Activated naive CD4-positive, alpha-beta T cell treated with anti-CD3 and anti-CD28 coated beads for 36 hours (primary cell): ENCODE measurements around the gene PTPRN2. TPM values are rescaled to one million over a fixed set of nuclear protein-coding genes. Genes with fewer than 3 reads are reported as not detected.
"Not testable (repeated sequence)": the region's sequence is repeated elsewhere in the genome, so short reads cannot be mapped to it uniquely, and the experiment has no call there.

Experiments used
- CTCF ChIA-PET: fragments of 350-600 bp; sonication (Branson Sonifier 250); formaldehyde crosslinking; loops from one replicate; lab custom pipeline; 2021; ENCODE audit warnings: antibody characterized with exemption; lab: Charles Lee
- DNase-seq: peaks from one replicate; pipeline ENCODE4 v3.0.0-alpha.2; 2020
- H3K27ac Mint-ChIP-seq: one replicate; pipeline ENCODE4 v1.8.0; 2021; ENCODE audit warnings: mild to moderate bottlenecking, mixed read lengths
- H3K27me3 Mint-ChIP-seq: one replicate; pipeline ENCODE4 v1.8.0; 2021; ENCODE audit warnings: low read depth, mixed read lengths
- H3K36me3 Mint-ChIP-seq: one replicate; pipeline ENCODE4 v1.8.0; 2021; ENCODE audit warnings: low read depth, mixed read lengths
- H3K4me1 Mint-ChIP-seq: one replicate; pipeline ENCODE4 v1.8.0; 2021; ENCODE audit warnings: low read depth, mixed read lengths
- H3K4me3 Mint-ChIP-seq: one replicate; pipeline ENCODE4 v1.8.0; 2021; ENCODE audit warnings: mild to moderate bottlenecking, moderate library complexity, mixed read lengths
- H3K9me3 Mint-ChIP-seq: one replicate; pipeline ENCODE4 v1.8.0; 2021; ENCODE audit warnings: mixed read lengths
- intact Hi-C: fragments of 100-400 bp; cut with micrococcal nuclease; formaldehyde crosslinking; loops from one replicate; pipeline ENCODE4 v1.15.1; 2023
- total RNA-seq, 2 experiments: library from RNA; stranded (reverse); gene quantifications; one replicate each; pipeline ENCODE4 v1.2.3, GENCODE V29; 2021

The PTPRN2 gene
- total RNA-seq, 2 experiments from 2014 or later: 0.54 to 0.62 TPM

DNA sequence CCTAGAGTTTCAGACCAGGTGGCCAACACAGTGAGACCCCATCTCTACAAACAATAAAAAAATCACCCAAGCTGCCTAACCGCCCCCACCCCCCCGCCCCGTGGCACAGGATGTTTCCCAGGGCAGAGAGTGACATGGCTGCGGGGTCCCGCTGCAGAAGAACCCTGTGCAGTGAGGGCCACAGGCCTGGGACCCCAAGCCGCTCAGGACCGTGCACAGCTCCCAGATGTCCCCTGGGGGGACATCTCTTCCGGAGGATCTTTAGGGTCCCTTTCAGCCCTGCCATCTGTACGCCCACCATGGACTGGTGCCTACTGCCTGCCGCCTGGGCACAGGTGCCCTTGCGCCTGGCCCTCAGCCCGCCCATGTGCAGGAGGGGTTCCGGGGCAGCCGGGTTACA, 877.2 kb downstream of the PTPRN2 start:
- Mint-ChIP-seq H3K36me3 (no peaks in the 10 kb centered on the region), H3K4me1 (no peaks in the 10 kb centered on the region)
- no peak for DNase-seq

DNA sequence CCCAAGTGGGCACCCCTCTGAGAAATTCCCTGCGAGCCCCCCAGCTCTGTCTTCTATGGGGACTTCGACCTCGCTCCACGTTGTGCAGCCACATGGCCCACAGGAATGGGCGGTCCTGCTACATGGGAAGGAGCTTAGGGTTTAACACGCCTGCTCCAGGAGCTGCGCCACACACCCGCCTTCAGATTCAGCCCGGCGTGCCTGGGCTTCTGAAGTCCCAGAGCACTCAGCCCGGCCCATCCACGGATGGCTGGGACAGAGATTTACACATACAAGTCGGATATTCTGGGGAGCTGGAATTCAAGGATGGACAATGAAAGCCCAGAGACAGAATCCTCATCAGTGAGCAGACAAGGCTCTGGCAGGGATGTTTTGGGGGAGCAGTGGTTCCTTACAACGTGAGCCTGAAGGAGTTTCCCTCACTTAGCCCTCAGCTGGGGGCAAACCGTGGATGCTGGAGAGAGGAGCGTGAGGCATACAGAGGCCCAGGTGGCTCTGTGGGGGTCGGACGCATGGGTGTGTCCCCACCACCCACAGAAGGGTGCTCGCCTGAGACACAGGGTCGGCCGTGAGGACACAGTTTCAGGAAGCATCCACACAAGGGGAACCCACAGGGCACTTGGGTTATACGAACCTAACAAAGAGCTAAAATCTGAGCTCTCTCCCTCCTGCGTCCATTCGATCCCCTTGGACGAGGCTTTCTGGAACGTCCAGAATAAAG, 877.9 kb downstream of the PTPRN2 start:
- Mint-ChIP-seq H3K27ac (no peak overlapping the region), H3K9me3 (no peaks in the 10 kb centered on the region), H3K4me1 (no peaks in the 10 kb centered on the region), H3K27me3 (peaks cover 14% of the 10 kb centered on the region), H3K36me3 (no peaks in the 10 kb centered on the region), H3K4me3 (no peak overlapping the region)
- intact Hi-C loops: no loop called here
- no peak for DNase-seq
- CTCF ChIA-PET: no interaction called here

More for the DNA sequence above, 877.2 kb downstream of the PTPRN2 start:
- CTCF ChIA-PET: no interaction called here
- H3K4me3 Mint-ChIP-seq: no peak overlapping the region
- H3K27me3 Mint-ChIP-seq: peaks cover 11% of the 10 kb centered on the region
- no peak overlapping the region for H3K27ac Mint-ChIP-seq
- intact Hi-C loops: no loop called here
- H3K9me3 Mint-ChIP-seq: no peaks in the 10 kb centered on the region

DNA sequence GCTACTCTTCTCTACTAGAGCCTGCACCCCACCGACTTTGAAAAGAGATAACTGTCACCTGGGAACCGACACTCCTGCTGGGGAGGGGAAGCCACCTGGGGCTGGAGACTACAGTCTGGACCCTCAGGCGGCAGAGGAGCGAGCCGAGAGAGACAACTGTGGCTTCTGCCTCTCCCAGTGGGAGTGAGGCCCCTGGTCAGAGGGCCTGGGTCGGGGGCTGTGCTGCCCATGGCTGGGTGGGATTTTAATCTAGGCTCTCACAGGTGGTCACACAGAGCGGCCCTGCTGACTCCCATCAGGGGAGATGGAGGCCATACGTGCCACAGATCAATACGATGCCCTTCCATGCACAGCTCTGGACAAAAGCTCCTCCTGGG, 878.7 kb downstream of the PTPRN2 start:
- Mint-ChIP-seq H3K9me3 (no peaks in the 10 kb centered on the region), H3K4me3 (no peak overlapping the region), H3K27me3 (peaks cover 18% of the 10 kb centered on the region), H3K36me3 (no peaks in the 10 kb centered on the region), H3K27ac (no peak overlapping the region), H3K4me1 (no peaks in the 10 kb centered on the region)
- no peak for DNase-seq
- intact Hi-C loops: no loop called here
- CTCF ChIA-PET: no interaction called here

DNA sequence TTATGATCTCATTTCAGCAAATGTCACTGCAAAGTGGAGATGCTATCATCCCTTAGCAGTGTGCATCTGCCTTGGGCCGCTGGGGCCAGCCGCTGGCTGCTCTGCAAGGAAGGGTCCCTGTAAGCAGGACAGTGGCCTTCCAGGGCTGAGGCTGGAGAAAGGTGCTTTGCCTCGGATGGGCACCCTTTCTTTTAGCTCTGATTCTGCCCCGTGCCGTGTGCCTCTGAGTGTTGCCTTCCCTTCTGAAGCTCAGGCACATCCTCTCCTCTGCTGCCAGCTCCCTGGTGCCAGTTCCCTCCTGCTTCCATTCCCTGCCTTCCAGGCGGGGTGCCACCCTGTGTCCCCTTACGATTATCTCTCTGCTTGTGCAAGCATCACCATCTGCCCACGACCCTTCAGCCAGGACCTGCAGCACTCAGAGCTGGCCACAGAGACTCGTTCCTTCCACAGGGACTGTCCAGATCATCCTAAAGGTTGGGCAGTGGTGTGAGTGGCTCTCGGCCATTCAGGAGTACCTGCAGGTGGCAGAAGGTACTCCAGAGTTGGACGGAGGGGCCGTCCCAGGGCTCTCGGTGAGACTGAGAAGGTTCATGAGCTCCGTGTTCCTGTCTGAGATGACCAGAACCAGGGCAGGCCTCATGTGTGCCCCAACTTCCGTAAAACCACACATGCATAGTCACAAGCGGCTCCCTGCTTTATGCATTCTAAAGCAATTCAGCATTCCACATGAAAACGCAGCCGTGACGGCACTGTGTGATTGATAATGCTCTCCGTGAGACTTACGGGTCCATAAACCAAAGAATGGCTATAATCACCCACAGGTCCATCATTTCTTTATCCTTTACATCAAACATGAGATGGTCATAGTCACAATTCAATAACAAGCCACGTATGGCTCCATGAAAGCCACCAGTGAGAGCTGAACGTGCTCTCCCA, 879.4 kb downstream of the PTPRN2 start:
- H3K9me3 Mint-ChIP-seq: no peaks in the 10 kb centered on the region
- H3K36me3 Mint-ChIP-seq: no peaks in the 10 kb centered on the region
- CTCF ChIA-PET: no interaction called here
- no peaks in the 10 kb centered on the region for H3K4me1 Mint-ChIP-seq
- intact Hi-C loops: no loop called here
- H3K27ac Mint-ChIP-seq: no peak overlapping the region
- DNase-seq: no peak
- no peak overlapping the region for H3K4me3 Mint-ChIP-seq
- peaks cover 21% of the 10 kb centered on the region for H3K27me3 Mint-ChIP-seq

DNA sequence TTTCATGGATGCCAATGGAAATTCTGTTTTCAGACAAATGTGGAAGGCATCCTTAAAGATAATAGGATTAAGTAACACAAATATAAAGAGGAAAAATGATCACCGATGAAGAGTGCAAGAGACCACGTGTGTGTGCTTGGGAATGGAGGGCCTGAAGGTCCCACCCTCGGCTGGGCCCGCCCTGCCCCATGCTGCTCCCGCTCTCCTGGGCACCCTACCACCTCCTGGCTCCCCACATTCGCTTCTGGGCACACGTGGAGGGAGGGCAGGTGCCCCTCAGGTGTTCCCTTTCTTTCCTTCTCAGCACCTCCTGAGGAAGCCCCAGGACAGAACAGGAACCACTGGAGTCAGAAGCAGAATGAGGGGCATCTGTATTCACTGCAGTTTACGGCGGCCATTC, 883.3 kb downstream of the PTPRN2 start:
- no peaks in the 10 kb centered on the region for H3K36me3 Mint-ChIP-seq
- CTCF ChIA-PET: no interaction called here
- no peaks in the 10 kb centered on the region for H3K4me1 Mint-ChIP-seq
- no peaks in the 10 kb centered on the region for H3K9me3 Mint-ChIP-seq
- no peak overlapping the region for H3K27ac Mint-ChIP-seq
- H3K27me3 Mint-ChIP-seq: peaks cover 41% of the 10 kb centered on the region
- intact Hi-C loops: no loop called here
- no peak overlapping the region for H3K4me3 Mint-ChIP-seq
- no peak for DNase-seq

DNA sequence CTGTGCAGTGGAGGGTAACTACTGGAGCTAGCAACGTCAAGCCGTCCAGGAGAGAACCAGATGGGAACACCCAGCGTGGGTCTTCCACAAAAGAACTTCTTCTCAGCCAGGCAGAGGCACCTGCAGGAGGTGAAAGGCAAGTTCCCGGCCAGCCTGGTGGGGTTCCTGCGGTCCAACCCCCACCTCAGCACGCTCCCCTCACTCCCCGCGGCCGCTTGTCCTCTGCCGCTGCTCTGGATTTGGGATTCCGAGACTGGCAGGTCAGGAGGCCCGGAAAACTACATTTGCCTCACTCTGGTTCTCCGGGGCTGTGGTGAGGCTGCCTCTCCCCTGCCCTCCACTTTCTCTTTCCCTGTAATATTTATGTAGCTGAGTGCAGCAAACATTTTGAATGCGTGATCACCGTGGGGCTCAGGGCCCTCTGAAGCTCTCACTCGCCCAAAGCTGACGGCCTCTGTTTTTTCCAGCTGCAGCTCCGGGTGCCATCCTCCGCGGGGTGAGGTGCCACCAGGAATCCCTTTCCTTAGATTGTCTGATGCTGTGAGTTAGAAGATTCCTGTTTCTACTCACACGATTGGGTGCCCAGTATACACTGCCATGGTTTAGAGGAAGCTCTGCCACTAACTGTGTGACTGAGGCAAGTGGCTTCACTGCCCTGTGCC, 884.0 kb downstream of the PTPRN2 start:
- no peak overlapping the region for H3K4me3 Mint-ChIP-seq
- intact Hi-C loops: no loop called here
- peaks cover 40% of the 10 kb centered on the region for H3K27me3 Mint-ChIP-seq
- no peaks in the 10 kb centered on the region for H3K4me1 Mint-ChIP-seq
- CTCF ChIA-PET: interaction anchor here (0.6 kb wide), 1 partner anchor 383 kb away, joined by 5 read pairs; no protein-coding TSS in a partner anchor
- no peaks in the 10 kb centered on the region for H3K9me3 Mint-ChIP-seq
- no peaks in the 10 kb centered on the region for H3K36me3 Mint-ChIP-seq
- no peak for DNase-seq
- no peak overlapping the region for H3K27ac Mint-ChIP-seq

DNA sequence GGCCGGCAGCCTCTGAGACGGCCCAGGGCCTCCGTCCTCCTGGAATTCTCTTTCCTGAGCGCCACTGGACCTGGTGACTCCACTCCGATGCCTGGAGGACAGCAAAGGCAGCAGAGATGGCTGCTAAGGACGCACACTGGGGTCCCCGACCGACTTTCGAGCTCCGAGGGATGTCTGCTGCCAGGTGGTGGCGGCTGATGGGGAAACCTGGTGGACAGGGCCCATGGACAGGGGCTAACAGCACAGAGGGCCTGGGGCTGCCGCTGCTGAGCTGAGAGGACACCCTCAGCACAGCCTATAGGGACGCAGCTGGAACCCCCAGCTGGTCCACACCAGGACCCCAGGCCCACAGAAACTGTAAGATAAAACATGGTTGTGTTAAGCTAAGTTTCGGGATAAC, 884.5 kb downstream of the PTPRN2 start:
- intact Hi-C loops: no loop called here
- no peaks in the 10 kb centered on the region for H3K9me3 Mint-ChIP-seq
- no peaks in the 10 kb centered on the region for H3K36me3 Mint-ChIP-seq
- CTCF ChIA-PET: interaction anchor here (0.6 kb wide), 1 partner anchor 382 kb away, joined by 5 read pairs; no protein-coding TSS in a partner anchor
- no peak overlapping the region for H3K4me3 Mint-ChIP-seq
- H3K4me1 Mint-ChIP-seq: no peaks in the 10 kb centered on the region
- H3K27me3 Mint-ChIP-seq: peaks cover 39% of the 10 kb centered on the region
- H3K27ac Mint-ChIP-seq: no peak overlapping the region
- DNase-seq: no peak

DNA sequence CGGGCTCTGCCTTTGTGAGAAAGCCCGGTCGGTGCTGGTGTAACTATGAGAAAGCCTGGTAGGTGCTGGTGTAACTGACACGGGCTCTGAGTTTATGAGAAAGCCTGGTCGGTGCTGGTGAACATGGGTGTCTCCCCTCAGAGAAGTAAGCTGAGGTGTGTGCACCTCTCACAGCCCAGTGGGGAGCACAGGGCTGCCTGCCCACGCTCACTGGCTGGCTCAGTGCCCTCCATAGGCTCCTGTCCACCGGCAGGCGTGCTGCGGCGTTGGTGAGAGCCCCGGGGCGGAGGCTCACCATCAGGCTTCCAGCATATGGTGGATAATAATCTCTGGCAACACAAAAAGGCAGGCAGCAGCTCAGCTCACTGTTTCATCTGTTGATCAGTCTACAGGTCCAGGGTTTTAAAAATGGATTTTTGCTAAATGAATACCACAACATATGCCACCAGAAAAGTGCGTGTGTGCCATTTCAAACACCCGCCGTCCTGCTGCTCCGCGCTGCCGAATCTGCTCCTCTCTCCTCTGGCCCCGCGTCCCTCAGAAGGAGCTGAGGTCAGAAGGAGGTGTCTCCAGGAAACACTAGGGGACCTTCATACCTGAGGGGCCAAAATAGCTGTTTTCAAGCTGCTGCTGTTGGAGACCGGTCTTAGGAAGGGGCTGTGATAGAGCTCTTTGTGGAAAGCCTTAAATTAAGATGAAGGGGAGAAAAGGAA, 885.2 kb downstream of the PTPRN2 start:
- no peak overlapping the region for H3K27ac Mint-ChIP-seq
- peaks cover 41% of the 10 kb centered on the region for H3K27me3 Mint-ChIP-seq
- no peaks in the 10 kb centered on the region for H3K36me3 Mint-ChIP-seq
- DNase-seq: no peak
- no peaks in the 10 kb centered on the region for H3K4me1 Mint-ChIP-seq
- intact Hi-C loops: no loop called here
- no peak overlapping the region for H3K4me3 Mint-ChIP-seq
- H3K9me3 Mint-ChIP-seq: no peaks in the 10 kb centered on the region
- CTCF ChIA-PET: no interaction called here

DNA sequence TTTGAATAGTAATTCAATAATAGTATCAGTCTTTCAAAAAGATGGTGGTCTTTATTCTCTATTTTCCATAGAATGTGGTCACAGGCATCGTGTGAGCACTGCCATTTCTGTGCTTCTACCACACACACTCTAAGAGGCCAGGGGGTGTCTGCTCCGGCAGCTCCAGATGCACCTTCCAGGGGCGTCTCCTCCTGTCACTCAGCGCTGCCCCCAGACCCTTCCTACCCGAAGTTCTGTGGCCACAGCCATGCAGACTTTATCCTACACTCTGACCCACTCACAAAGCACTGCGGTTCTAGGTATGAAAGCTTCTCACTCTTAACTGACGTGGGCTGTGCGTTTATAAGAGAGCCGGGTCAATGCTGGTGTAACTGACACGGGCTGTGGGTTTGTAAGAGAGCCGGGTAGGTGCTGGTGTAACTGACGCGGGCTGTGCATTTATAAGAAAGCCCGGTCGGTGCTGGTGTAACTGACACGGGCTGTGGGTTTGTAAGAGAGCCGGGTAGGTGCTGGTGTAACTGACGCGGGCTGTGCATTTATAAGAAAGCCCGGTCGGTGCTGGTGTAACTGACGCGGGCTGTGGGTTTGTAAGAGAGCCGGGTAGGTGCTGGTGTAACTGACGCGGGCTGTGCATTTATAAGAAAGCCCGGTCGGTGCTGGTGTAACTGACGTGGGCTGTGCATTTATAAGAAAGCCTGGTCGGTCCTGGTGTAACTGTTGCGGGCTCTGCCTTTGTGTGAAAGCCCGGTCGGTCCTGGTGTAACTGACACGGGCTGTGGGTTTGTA, 886.0 kb downstream of the PTPRN2 start:
- peaks cover 35% of the 10 kb centered on the region for H3K27me3 Mint-ChIP-seq
- CTCF ChIA-PET, H3K27ac Mint-ChIP-seq, H3K4me3 Mint-ChIP-seq, H3K4me1 Mint-ChIP-seq, H3K36me3 Mint-ChIP-seq, DNase-seq, H3K9me3 Mint-ChIP-seq, intact Hi-C loops: not testable (repeated sequence)

DNA sequence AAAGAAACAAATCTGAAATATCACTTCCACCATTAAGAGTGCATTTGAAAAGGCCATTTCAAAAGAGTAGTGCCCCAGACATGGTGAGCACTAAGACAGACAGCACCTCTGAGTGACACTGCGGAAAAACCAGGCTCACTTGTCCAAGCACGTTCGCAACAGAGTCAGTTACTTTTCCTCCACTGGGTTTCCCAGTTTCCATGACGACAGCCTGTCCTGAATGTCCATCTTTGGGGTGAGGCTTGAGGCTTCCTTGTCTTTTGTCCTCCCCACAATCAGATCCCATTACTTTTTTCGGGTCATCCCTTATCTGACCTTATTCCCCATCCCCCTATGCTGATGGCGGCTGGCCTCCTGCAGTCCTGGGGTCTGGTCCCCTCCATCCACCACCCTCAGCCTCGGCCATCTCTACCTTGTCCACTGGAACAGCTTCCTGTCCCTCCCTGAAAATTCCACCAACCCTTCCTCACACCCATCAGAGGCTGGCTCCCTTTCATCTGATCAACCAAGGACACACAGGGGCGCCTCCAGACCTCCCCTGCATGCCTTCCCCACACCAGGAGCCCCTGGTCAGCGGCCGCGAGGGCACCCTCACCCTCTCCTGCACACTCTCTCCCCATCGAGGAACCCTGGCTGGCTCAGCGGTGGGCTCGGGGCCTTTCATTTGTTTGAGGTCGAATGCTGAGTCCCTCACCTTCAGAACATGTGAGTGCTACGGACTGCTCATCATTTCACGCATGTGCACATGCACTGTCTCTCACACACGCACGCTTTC, 887.2 kb downstream of the PTPRN2 start:
- CTCF ChIA-PET: no interaction called here
- intact Hi-C loops: no loop called here

More for the DNA sequence above, 887.2 kb downstream of the PTPRN2 start:
- Mint-ChIP-seq H3K9me3 (peaks cover 2% of the 10 kb centered on the region), H3K4me1 (no peaks in the 10 kb centered on the region), H3K36me3 (no peaks in the 10 kb centered on the region), H3K27ac (no peak overlapping the region), H3K4me3 (no peak overlapping the region), H3K27me3 (peaks cover 34% of the 10 kb centered on the region)
- DNase-seq: no peak
